HEK293 (cell line): ENCODE data around the gene SUPV3L1.
A peak's percentile ranks its signal among the peaks of the same experiment; 100 is the strongest.

Experiments
- AEBP2 ChIP-seq: fragments of 450-650 bp; formaldehyde crosslinking; IDR thresholded peaks from 2 replicates; pipeline ENCODE4 v1.5.1; 2016; ENCODE audit warnings: missing biosample characterization, missing genetic modification characterization, borderline replicate concordance
- EGR2 ChIP-seq: fragments of 450-650 bp; formaldehyde crosslinking; IDR thresholded peaks from 2 replicates; pipeline ENCODE4 v1.5.1; 2016; ENCODE audit warnings: low read depth, missing biosample characterization, missing genetic modification characterization
- ELK4 ChIP-seq: IDR thresholded peaks from 2 replicates; pipeline ENCODE4 v1.6.1; 2011; ENCODE audit warnings: mild to moderate bottlenecking, low read depth, low read length, borderline replicate concordance
- HOXA7 ChIP-seq: sonication (generic); formaldehyde crosslinking; IDR thresholded peaks from 2 replicates; pipeline ENCODE4 v1.8.1; 2022; ENCODE audit warnings: missing genetic modification reagents, borderline replicate concordance
- OSR2 ChIP-seq: fragments of 450-650 bp; formaldehyde crosslinking; IDR thresholded peaks from 2 replicates; pipeline ENCODE4 v1.5.1; 2016; ENCODE audit warnings: missing biosample characterization, missing genetic modification characterization
- PBX3 ChIP-seq: sonication (generic); formaldehyde crosslinking; IDR thresholded peaks from 2 replicates; pipeline ENCODE4 v1.8.1; 2022; ENCODE audit warnings: mild to moderate bottlenecking, moderate library complexity, missing genetic modification reagents
- PRDM2 ChIP-seq: fragments of 450-650 bp; formaldehyde crosslinking; IDR thresholded peaks from 2 replicates; pipeline ENCODE4 v1.5.1; 2016; ENCODE audit warnings: missing biosample characterization, missing genetic modification characterization, borderline replicate concordance
- TCF7L2 ChIP-seq: IDR thresholded peaks from 2 replicates; pipeline ENCODE4 v1.6.1; 2011; ENCODE audit warnings: low read depth, mild to moderate bottlenecking, inconsistent platforms, low read length, moderate library complexity, borderline replicate concordance
- ZBTB11 ChIP-seq: fragments of 450-650 bp; formaldehyde crosslinking; conservative IDR thresholded peaks from 2 replicates; pipeline ENCODE4 v1.5.1; 2016; ENCODE audit warnings: low read depth, missing biosample characterization, missing genetic modification characterization
- ZBTB6 ChIP-seq: fragments of 450-650 bp; formaldehyde crosslinking; IDR thresholded peaks from 2 replicates; pipeline ENCODE4 v1.5.1; 2017; ENCODE audit warnings: missing biosample characterization, missing genetic modification characterization
- ZIC2 ChIP-seq: fragments of 450-650 bp; formaldehyde crosslinking; IDR thresholded peaks from 2 replicates; pipeline ENCODE4 v1.5.1; 2016; ENCODE audit warnings: missing biosample characterization, missing genetic modification characterization
- ZNF174 ChIP-seq: fragments of 450-650 bp; formaldehyde crosslinking; IDR thresholded peaks from 2 replicates; pipeline ENCODE4 v1.5.0; 2017; ENCODE audit warnings: missing biosample characterization, mild to moderate bottlenecking, missing genetic modification characterization
- ZNF501 ChIP-seq: fragments of 450-650 bp; formaldehyde crosslinking; IDR thresholded peaks from 2 replicates; pipeline ENCODE4 v1.5.1; 2016; ENCODE audit warnings: missing biosample characterization, missing genetic modification characterization
- ZNF561 ChIP-seq: fragments of 450-650 bp; IDR thresholded peaks from 2 replicates; pipeline ENCODE4 v1.5.1; 2018; ENCODE audit warnings: missing biosample characterization, missing genetic modification characterization, borderline replicate concordance
- ZNF626 ChIP-seq: fragments of 450-650 bp; sonication (Bioruptor Pico); formaldehyde crosslinking; IDR thresholded peaks from 2 replicates; pipeline ENCODE4 v1.5.1; 2018; ENCODE audit warnings: missing biosample characterization, missing genetic modification characterization, inconsistent platforms
- ZNF645 ChIP-seq: fragments of 450-650 bp; formaldehyde crosslinking; IDR thresholded peaks from 2 replicates; pipeline ENCODE4; 2016; ENCODE audit warnings: missing biosample characterization, missing genetic modification characterization
- ZNF658 ChIP-seq: fragments of 450-650 bp; formaldehyde crosslinking; IDR thresholded peaks from 2 replicates; pipeline ENCODE4; 2016; ENCODE audit warnings: missing biosample characterization, missing genetic modification characterization
- ZSCAN4 ChIP-seq: fragments of 450-650 bp; formaldehyde crosslinking; IDR thresholded peaks from 2 replicates; pipeline ENCODE4 v1.5.1; 2017; ENCODE audit warnings: missing biosample characterization, missing genetic modification characterization
- ZSCAN5A ChIP-seq: fragments of 450-650 bp; formaldehyde crosslinking; IDR thresholded peaks from 2 replicates; pipeline ENCODE4 v1.5.1; 2016; ENCODE audit warnings: missing biosample characterization, missing genetic modification characterization

The SUPV3L1 gene

GRCh38 chr10:69217119-69217754 lies 37.2 kb downstream of the SUPV3L1 start (continued):
- no peak for TF ChIP-seq PRDM2 (tag by site-specific recombination)
- no peak for TF ChIP-seq EGR2
- TF ChIP-seq ZNF626 (tag by site-specific recombination), result no peak
- no peak for TF ChIP-seq ZNF174 (tag by site-specific recombination)
- TF ChIP-seq ZIC2, result no peak
- TF ChIP-seq ZSCAN5A (tag by site-specific recombination), result 0 out of 2 replicates have a peak, but pooled peaks have one; percentile 27
- TF ChIP-seq PBX3 (CRISPR knock-in tag), result no peak
- no peak for TF ChIP-seq ZNF658 (tag by site-specific recombination)
- no peak for TF ChIP-seq ZNF561 (tag by site-specific recombination)
- no peak for TF ChIP-seq HOXA7 (CRISPR knock-in tag)
- no peak for TF ChIP-seq ZNF645
- TF ChIP-seq AEBP2 (tag by site-specific recombination), result no peak
- no peak for TF ChIP-seq ELK4
- no peak; the same call in 1 of the 2 replicates for TF ChIP-seq ZBTB6 (tag by site-specific recombination)
- no peak for TF ChIP-seq ZBTB11 (tag by site-specific recombination)
- no peak for TF ChIP-seq ZNF501 (tag by site-specific recombination)
- TF ChIP-seq TCF7L2, result no peak
- TF ChIP-seq OSR2 (tag by site-specific recombination), result peak; percentile 89
- TF ChIP-seq ZSCAN4, result peak; percentile 40; the same call in 1 of the 2 replicates
